Erythroblast (primary cell): ENCODE measurements around the gene PGP.

Source experiments
- GATA1 ChIP-seq: IDR thresholded peaks from 2 replicates; pipeline ENCODE4 v1.6.1; 2011; ENCODE audit warnings: low read depth, mild to moderate bottlenecking, control low read depth, low read length, moderate library complexity
- POLR2A ChIP-seq: IDR thresholded peaks from 2 replicates; pipeline ENCODE4 v1.6.1; 2011; ENCODE audit warnings: mild to moderate bottlenecking, low read length

GRCh38 chr16:2223942-2224486 is 9.4 kb upstream of the PGP start:
- no peak for TF ChIP-seq POLR2A
- TF ChIP-seq GATA1, result no peak
